Pulmonary artery endothelial cell (primary cell): ENCODE measurements around the gene TDRD3. TPM values are rescaled to one million over a fixed set of nuclear protein-coding genes. Genes with fewer than 3 reads are reported as not detected.
"Not testable (repeated sequence)": the region's sequence is repeated elsewhere in the genome, so short reads cannot be mapped to it uniquely, and the experiment has no call there.

Experiments used
- DNase-seq: peaks from one replicate; pipeline ENCODE4 v3.0.0-alpha.2; 2011; ENCODE audit warnings: low read depth, low spot score
- total RNA-seq: library from RNA; depleted of rRNA; stranded (reverse); fragments of >200 nt; gene quantifications from 2 replicates; pipeline ENCODE4 v1.2.3, GENCODE V29; 2014

TDRD3 gene
- total RNA-seq, result 11.5 and 11.9 TPM in 2 replicates

DNA sequence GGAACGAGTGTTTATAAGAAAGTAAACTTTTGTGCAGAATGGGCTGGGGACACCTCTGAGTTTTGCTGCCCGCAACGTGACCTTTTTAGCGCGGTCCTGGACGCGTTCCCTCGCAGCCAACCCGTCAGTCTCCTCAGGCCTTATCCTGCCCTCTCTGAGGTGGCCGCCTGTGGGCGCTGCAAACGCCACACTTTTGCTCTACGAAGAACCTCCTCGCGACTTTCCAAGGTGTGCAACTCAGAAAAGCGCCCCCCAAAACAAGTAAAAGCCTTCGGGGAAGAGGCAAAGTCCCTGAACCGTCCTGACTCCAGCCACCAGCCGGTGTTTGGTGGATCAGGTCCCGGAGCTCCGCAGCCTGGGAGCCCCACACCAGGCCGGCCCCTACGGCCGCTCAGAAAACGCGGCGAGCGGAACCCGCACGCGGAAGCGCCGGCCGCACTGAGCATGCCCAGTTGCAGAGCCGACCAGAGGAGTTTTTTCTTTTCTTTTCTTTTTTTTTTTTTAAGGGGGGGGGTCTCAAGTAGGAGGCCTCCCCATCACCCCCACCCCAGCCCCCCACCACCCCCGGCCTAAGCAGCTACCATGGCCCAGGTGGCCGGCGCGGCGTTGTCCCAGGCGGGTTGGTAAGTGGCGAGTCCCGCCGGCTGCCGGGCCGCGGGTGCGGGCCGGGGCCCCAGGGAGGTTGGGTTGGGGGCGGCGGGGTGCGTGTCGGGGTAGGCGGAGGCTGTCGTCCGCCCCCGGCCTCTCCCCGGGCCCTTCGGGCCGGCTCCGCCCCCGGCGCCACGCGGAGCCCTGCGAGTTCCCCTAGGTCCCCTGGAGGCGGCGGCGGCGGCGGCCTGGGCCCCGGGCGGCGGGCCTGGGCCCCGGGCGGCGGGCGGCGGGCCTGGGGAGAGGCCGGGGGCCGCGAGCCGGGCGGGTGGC lies at the start of gene TDRD3:
TDRD3 (plus strand) TSS at position 438 of the 921 bp plus-strand sequence; CDS start at position 583, 145 bp downstream.
- peak; percentile 63 for DNase-seq

DNA sequence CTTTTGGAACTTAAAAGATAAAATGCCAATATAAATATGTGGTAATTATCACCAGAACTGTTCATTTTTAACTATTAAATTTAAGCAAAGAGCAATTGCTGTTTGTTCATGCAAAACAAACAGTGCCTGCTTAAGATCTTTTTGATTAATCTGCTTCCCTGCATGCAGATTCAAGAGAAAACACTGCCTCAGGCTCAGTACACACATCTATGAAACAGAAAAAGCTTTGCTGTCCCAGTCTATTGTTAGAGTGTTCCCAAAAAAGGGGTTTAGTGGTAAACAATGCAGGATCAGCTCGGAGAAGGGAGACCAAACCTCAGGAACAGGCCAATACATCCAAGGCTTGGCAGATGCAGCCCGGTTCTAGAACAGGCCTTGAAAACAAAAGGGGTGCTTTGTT lies 49.3 kb upstream of the TDRD3 start:
- DNase-seq, result no peak

DNA sequence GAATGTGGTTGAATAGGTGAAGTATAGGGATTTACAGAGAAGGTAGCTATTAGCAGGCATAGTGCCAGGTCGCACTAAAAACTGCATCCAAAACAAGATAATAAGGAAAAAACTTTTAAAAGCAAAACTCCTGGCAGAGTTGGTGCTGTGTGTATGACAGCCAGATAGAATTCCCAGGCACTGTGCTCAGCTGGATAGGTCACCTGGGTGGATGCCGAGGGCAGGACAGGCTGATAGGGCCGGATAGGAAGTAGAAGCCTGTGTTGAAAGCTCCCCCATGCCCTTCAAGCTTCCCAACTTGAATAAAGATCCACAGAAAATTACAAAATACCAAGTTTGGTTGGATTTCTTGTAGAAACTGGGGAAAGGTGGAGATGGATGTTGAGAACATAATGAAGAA lies 48.9 kb upstream of the TDRD3 start:
- DNase-seq, result no peak

DNA sequence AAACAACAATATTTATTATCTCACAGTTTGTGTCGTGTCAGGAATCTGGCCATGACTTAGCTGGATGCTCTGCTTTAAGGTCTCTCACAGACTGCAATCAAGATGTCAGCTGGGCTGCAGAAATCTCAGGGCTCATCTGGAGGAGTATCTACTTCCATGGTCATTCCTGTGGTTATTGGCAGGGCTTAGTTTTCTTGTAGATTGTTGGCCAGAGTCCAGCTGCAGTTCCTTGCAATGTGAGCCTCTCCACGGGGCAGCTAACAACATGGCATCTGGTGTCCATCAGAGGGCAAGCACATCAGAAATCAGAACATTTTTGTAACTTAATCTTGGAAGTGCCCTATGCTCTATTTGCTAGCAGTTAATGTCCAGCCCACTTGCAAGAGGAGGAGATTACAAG lies 45.7 kb upstream of the TDRD3 start:
- DNase-seq, result no peak

DNA sequence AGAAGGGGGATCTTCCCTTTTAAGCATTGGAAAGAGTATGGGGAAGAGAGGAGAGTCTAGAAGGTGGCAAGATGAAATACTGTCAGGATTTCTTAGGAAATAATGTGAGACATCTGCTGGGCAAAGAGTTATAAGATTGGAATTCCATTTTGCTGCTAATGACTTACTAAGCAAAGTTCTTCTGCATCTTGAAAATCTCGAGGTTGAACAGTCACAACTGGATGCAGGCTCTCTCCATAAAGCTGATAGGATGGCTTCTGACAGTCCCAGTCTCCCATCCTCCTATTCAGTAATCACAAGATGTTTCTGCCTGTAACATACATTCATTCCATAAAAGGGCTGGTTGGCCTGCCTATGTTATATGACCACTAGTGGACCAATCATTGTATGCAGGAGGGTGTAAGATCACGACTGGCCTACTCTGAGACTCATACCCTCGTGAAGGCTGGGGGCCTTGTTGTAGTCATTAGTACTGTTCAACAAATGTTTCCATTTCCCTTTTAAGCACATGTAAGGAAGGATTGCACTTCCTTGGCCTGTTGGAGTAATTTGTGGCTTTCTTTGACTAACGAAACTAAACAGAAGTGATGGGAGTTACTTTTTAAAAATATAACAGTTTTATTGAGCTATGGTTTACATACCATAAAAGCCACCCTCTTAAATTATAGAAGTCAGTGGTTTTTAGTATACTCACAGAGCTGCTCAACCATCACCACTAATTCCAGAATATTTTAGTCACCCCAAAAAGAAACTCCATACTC lies 45.0 kb upstream of the TDRD3 start:
- DNase-seq, result no peak

DNA sequence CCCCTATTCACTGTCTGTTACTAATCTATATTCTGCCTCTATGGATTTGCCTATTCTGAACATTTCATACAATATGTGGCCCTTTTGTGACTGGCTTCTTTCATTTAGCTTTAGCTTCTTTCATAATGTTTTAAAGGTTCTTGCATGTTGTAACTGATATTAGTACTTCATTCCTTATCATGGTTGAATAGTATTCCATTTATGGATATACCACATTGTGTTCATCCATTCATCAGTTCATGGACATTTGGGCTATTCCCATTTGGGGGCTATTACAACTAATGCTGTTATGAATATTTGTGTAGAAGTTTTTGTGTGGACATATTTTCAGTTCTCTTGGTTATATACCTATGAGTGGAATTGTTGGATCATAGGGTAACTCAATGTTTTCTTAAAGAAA lies 44.4 kb upstream of the TDRD3 start:
- no peak for DNase-seq

DNA sequence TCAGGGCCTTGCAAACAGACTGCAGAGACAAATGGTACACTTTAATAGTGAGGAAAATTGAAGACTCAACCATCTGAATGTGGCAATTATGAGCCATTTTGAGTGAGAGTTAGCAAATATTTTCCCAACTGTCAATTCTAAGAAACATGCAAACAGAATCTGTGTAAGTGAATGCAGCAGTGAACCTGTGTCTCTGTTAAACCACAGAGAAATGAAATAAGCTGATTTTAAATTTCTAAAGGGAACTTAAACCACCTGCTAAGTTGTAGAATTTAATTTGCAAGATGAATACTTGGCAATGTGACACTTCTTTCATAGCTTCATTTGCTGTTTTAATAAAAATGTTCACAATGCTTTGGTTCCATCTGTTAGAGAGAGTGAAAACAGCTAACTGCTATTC lies 42.0 kb upstream of the TDRD3 start:
- DNase-seq, result no peak

DNA sequence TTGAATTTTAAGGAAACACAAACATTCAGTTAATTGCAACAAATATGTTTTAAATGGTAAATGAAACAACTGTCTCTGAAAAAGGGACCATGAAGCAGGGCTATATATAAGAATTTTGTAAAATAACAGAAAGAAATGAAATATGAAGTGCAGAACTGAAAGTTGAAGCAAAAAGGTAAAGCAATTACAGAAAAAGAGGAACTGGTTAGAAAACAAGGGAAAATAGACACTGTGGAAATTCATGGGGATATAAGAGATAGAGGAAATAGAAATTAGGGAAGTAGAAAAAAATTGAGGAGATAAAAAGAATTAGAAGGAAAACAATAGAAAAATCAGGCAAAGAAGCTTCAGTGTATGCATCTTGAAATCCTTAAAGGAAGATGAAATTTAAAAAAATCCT lies 40.0 kb upstream of the TDRD3 start:
- DNase-seq, result no peak

DNA sequence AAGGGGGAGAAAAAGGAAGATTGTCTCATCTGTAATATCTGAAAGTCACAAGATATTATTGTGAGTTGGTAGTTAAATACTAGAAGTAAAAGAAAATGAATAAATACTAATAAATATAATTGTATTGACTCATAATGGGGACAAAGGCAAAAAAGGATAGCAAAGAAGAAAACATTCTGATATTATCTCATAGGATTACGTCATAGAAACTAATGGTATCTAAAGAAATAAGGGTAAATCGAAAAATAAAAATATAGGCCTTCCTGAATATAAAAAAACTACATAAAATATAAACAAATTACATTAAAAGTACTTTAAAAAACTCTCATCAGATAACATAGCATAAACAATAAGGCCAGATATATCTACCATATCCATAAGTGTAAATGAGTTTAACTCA lies 38.6 kb upstream of the TDRD3 start:
- no peak for DNase-seq

DNA sequence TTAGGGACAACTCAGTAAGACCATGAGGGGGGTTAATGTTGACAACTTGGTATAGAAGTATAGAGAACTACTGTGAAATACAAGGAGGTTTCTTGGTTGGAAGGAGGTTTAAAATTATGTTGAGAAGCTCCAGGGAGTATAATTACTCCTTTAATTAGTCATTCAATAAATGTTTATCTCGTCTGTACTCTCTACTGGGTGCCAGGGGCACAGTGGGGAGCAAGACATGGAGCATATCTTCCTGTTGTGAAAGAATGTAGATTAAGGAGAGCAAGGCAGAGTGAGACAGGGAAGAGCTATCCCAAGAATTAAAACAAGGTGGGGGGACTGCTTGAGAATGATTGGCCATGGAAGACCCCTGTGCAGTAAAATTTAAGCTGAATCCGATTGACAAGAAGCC lies 33.7 kb upstream of the TDRD3 start:
- DNase-seq, result no peak

DNA sequence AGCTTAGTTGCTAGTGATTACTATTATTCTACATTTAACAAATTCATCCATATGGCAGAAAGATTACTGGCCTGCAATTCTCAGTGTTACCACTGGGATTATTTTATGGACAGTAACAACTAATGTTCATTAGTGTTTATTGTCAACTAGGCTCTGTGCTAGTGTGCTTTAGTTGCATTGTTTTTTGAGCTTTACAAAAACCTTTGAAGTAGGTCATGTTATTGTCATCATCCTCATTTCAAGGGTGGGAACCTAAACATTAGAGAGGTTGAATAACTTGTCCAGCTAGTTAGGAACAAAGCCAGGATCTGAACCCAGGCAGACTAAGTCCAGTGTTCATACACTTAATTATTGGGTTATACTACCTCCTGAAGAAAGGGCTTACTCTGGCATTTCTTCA lies 27.8 kb upstream of the TDRD3 start:
- DNase-seq, result no peak

DNA sequence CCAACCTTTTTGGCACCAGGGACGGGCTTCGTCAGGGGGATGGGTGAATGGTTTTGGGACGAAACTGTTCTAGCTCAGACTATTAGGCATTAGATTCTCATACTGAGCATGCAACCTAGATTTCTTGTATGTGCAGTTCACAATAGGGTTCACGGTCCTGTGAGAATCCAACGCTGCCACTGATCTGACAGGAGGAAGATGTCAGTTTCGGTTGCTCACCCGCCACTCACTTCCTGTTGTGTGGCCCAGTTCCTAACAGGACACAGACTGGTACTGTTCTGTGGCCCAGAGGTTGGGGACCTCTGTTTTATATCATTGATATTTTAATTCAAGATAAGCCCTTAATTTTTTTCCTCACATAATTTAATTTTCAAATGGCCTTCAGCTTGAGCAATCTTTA lies 26.7 kb upstream of the TDRD3 start:
- DNase-seq, result no peak

DNA sequence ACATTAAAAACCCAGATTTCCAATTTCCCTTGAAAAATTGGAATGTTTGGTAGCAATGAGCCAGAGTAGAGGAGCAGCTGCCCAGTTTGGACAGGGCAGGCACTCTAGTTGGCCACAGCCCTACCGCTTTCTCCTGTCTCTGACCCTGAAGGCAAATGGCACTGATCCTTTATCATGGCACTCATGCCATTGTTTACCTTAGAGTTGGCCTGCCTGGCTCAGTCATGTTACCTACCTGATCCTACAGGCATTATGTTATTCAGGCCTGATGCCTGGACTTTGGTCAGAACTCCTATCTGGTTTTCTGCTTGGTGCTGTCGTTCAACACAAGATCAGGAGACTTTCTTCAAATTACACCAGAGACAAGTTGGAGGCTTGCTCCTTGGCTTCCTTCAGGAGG lies 24.9 kb upstream of the TDRD3 start:
- DNase-seq, result no peak

DNA sequence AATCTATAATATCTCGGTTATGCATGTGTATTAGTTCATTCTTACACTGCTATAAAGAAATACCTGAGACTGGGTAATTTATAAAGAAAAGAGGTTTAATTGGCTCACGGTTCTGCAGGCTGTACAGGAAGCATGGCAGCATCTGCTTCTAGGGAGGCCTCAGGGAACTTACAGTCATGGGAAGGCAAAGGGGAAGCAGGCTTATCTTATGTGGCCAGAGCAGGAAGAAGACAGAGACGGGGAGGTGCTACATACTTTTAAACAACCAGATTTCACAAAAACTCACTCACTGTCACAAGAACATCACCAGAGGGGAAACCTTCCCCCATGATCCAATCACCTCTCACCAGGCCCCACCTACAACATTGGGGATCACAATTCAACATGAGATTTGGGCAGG lies 17.7 kb upstream of the TDRD3 start:
- DNase-seq, result not testable (repeated sequence)

DNA sequence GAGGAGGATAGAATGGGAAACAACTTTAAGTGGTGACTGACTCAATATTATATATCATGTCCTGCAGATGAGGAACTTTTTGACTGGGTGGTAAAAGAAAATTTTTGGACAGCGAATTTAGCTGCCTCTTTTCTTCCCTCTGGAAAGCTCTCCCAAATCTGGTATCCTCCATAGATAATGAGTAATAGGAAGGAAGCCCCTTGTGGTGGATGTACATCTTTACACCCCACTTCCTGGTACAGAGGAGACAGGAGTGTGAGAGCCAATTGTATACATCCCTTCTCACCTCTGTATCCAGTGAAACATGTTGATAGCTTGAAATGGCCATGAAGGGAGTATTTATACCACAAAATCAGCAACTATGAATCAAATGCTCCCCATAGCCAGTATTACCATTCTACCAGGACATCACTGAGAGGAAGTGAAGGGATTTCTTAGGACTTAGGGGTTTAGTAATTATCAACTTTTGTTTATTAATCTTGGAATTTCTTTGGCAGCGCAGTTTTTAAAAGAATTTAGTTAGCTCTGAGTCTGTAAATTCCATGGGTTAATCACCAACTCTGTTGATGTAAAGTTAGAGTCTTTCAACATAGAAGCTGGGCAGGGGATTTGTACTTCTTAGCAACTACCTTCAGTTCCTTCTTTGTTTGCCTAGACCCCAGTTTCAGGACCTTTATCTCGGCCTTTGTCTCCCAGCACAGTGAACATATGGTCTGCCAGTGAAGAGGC lies 17.0 kb upstream of the TDRD3 start:
- DNase-seq, result no peak

DNA sequence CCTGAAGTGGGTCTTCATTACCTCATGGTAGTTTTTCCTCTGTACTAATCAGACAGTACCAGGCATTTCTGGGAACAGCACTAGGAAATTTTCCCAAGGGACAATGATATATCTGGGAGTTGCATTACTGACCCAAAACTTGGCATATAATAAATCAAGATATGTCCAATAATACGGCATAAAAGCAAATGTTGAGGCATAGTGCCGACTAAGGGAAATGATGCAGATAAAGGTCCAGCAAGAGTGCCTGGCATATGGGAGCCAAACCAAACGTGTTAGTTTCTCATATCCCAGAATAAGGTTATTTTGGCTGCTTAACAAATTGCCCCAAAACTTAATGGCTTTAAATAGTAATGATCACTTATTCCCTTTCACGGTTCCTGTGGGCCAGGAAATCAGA lies 12.1 kb upstream of the TDRD3 start:
- no peak for DNase-seq

DNA sequence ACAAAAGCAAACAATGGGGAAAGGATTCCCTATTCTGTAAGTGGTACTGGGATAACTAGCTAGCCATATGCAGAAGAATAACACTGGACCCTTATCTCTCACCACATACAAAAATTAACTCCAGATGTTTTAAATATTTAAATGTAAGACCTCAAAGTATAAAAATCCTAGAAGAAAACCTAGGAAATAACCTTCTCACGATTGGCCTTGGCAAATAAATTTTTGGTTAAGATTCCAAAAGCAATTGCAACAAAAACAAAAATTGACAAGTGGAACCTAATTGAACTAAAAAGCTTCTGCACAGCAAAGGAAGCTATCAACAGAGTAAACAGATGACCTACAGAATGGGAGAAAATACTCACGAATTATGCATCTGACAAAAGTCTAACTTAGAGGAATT lies 10.8 kb upstream of the TDRD3 start:
- no peak for DNase-seq

DNA sequence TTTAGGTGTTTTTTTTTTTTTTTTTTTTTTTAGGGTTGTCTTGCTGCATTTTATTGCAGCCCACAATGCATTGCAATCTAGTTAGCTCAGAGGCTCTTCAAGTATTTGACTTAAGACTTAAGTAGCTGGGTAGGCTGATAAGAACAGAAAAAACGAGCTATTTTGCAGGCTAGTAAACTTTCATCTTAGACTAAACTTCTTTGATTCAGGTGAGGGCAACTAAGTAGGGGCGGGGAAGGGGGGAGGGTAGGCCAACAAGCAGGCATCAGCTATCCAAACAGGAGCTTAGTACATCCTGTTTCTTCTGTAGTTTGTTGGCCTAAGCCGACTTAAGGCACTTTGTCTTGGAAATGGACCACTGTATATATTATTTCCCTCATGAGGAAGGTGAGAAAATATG lies 4.9 kb upstream of the TDRD3 start:
- no peak for DNase-seq

DNA sequence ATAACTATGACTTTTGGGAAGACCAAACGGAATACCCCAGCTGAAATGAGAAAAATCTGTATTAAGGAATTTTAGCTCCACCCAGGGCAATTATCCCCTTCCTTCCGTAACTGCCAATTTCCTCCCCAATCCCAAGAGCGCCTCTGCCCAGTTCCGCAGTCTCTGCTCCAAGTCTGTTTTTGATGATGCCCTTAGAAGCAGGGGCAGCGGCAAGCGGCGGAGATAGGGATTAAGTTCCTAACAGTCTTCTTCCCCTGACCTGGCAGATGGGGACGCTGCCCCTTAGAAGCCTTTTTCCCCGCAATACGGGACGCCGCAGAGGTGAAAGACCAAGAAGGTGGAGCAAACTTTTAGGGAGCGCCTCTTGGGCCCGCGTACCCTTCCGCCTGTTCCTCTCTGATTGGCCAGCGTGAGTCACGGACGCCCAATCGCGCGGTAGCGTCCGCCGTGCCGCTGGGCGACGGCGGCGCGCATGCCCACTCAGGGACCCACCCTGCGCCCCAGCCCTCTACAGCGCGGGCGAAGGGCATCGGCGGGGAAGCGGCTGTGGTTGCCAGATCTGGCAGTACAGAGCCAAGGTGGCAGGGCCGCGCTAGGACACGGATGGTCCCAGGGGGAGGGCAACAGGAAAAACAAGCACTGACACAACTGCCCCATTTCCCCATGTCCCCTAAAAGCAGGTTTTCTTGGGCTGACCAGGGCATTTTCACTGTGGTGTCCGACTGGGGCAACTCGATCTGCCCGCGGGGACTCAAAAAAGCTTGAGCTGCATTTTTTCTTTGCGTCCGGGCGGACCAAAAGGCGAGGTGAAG lies 843 bp upstream of the TDRD3 start:
- peak; percentile 68 for DNase-seq

DNA sequence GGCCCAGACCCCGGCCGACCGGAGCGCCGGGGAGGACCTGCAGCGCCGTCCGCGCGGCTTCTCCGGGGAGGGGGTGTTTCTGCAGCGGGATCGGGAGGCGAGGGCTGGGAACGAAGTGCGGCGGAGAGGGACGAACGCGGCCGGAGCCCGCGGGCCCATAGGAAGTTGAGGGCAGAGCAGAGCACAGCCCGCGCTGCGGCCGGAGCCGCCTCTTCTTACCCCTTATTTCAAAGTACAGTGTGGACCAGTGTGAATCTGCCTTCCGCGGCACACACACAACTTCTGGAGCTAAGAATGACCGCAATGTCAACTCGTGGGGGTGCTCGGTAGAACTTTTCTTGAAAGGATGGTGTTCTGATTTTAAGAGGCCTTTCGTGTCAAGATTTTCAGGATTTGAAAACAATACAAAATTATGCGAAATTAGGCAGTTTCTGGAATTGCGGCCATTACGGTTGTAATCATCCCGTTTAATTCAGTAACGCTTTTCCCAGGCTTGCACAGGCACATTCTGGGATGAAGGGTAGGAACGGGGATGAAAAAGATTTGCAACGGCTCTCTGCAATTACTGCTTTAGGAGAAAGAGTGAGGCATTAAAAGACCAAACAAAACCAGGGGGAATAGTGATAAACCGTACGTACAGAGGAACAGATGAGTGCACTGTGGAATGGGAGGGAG lies 821 bp downstream of the TDRD3 start:
- no peak for DNase-seq
